ENCODE measurements around the gene CFDP1.

Gene CFDP1

DNA sequence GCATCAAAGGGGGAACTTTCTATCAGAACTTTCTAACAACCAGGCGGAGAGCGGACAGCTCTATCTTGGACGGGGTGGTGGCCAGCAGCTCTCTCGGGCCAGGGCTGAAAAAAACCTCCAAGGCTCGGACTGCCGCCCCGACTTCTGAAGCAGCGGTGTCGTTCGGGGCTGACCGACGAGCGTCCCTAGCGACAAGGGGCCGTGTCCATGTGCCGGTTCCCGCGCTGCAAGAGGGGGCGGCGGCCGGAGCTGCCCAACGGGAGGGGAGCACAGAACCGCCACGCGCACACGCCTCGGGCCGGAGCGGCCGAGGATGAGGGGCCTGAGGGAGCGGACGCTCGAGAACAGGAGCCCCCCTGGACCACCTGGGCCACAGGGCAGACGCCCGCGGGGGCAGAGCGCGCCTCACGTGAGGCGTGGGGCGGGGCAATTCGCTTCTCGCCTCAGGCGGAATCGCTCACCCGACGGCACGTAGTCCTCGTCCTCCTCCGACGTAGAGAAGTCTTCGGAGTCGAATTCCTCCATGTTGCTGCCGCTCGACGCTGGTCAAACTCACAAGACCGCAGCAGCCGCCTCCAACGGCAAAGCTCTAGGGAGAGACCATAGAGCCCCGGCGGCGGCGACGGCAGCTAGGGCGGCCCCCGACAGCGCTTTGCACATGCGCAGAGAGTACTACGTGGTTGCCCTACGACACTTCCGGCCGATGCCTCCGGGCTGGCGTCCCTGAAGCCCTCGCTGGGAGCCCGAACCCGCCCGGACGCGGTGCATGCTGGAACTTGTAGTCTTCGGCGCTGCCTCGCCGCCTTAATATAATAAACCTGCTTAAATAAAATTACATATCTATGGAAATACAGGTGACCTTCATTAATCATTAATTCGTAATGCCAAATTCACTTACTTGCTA is at the start of gene CFDP1:
CFDP1 (minus strand) TSS at position 676 of the 904 bp plus-strand sequence; CDS start at position 525, 151 bp downstream.
- H3K4me1 ChIP-seq (ENCODE audit: control insufficient read depth, insufficient read depth, low read length): peaks cover 3% of the 10 kb centered on the region
- no peaks in the 10 kb centered on the region for H3K27me3 ChIP-seq (ENCODE audit: control insufficient read depth, insufficient read depth, low read length)
- H3K36me3 ChIP-seq (ENCODE audit: control insufficient read depth, insufficient read depth, low read length): no peaks in the 10 kb centered on the region
- no peaks in the 10 kb centered on the region for H3K9me3 ChIP-seq (ENCODE audit: control insufficient read depth, insufficient read depth, low read length)
- H3K9ac ChIP-seq (ENCODE audit: low read depth, low read length): peak within 1 kb of the TSS; percentile 90
- H3K4me3 ChIP-seq (ENCODE audit: low read depth, low read length): peak within 1 kb of the TSS; percentile 82

DNA sequence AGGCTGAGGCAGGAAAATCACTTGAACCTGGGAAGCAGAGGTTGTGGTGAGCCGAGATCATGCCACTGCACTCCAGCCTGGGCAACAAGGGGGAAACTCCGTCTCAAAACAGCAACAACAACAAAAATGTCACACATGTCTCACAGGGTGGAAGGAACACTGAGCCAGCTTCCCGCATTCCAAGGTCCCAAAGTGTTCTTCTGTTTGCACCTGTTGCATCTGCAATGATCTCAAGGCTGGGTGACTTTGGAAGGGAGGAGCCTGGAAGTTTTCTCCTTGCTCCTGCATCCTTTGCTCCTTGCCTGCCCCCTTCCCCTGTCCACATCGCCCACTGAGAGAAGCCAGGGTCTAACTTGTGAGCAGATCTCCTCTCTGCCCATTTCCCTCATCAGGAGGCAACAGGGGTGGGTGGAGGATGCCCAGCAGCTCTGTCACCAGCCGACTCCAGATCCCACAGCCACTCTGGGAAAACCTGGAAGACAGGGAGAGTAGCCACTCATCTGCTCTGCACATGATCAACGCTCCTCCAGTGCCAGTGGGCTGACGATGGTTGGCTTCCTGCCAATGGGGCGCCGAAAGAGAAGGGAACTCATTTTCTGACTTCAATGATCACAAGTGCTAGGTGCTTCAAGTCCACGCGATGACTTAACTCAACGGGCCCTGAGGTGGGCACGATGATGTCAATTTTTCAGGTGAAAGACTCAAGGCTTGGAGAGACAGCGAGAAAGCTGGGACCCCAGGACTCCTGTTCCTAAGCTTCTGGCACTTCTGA is 49.3 kb upstream of the CFDP1 start:
- Histone ChIP-seq H3K9ac (ENCODE audit: low read depth, low read length) (no peak overlapping the region), H3K27me3 (ENCODE audit: control insufficient read depth, insufficient read depth, low read length) (no peaks in the 10 kb centered on the region), H3K4me3 (ENCODE audit: low read depth, low read length) (no peak overlapping the region), H3K9me3 (ENCODE audit: control insufficient read depth, insufficient read depth, low read length) (no peaks in the 10 kb centered on the region), H3K4me1 (ENCODE audit: control insufficient read depth, insufficient read depth, low read length) (no peaks in the 10 kb centered on the region), H3K36me3 (ENCODE audit: control insufficient read depth, insufficient read depth, low read length) (peaks cover 11% of the 10 kb centered on the region)

DNA sequence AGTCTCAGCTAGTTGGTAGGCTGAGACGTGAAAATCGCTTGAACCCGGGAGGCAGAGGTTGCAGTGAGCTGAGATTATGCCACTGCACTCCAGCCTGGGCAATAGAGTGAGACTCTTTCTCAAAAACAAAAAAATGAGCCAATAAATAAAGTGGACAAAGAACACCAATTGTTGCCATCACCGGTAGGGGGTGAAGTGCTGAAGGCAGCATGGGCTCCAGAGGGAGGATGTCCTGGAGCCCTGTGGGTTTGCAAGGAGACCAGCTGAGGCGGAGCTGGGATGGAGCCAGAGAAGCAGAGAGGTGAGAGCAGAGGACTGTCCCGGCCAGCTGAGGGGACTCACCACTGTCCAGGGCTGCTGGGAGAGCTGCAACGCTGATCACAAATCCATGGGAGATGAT is 48.2 kb upstream of the CFDP1 start:
- Histone ChIP-seq H3K9ac (ENCODE audit: low read depth, low read length) (no peak overlapping the region), H3K4me1 (ENCODE audit: control insufficient read depth, insufficient read depth, low read length) (no peaks in the 10 kb centered on the region), H3K36me3 (ENCODE audit: control insufficient read depth, insufficient read depth, low read length) (peaks cover 11% of the 10 kb centered on the region)

DNA sequence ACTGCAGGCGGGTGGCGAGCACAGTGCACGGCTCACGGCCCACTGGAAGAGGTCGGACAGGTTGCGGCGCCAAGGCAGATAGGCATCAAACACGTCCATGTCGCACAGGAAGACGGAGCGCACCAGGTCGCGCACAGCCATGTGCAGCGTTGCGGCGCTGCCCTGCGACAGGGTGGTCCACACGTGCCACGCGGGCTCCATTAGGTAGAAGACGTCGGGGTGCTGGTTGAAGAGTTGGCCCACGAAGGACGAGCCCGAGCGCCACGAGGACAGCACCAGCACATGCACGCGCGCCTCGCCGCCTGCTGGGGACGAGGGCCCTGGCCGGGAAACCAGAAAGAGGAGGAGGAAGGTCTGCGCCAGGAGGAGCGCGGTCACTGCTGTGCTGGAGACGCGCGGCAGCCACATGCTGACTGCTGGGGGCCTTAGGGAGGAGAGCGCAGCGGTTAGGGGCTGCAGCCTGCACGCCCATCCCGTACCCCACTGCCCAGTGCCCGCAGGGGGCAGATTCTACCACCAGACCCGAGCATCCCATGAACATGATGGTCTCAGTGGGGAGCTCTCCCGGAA is 46.2 kb upstream of the CFDP1 start:
- no peaks in the 10 kb centered on the region for H3K4me1 ChIP-seq (ENCODE audit: control insufficient read depth, insufficient read depth, low read length)
- no peak overlapping the region for H3K4me3 ChIP-seq (ENCODE audit: low read depth, low read length)
- no peak overlapping the region for H3K9ac ChIP-seq (ENCODE audit: low read depth, low read length)
- H3K36me3 ChIP-seq (ENCODE audit: control insufficient read depth, insufficient read depth, low read length): peaks cover 11% of the 10 kb centered on the region
- H3K27me3 ChIP-seq (ENCODE audit: control insufficient read depth, insufficient read depth, low read length): no peaks in the 10 kb centered on the region
- H3K9me3 ChIP-seq (ENCODE audit: control insufficient read depth, insufficient read depth, low read length): no peaks in the 10 kb centered on the region

More for the DNA sequence above, 48.2 kb upstream of the CFDP1 start:
- Histone ChIP-seq H3K27me3 (ENCODE audit: control insufficient read depth, insufficient read depth, low read length) (no peaks in the 10 kb centered on the region), H3K4me3 (ENCODE audit: low read depth, low read length) (no peak overlapping the region), H3K9me3 (ENCODE audit: control insufficient read depth, insufficient read depth, low read length) (no peaks in the 10 kb centered on the region)

DNA sequence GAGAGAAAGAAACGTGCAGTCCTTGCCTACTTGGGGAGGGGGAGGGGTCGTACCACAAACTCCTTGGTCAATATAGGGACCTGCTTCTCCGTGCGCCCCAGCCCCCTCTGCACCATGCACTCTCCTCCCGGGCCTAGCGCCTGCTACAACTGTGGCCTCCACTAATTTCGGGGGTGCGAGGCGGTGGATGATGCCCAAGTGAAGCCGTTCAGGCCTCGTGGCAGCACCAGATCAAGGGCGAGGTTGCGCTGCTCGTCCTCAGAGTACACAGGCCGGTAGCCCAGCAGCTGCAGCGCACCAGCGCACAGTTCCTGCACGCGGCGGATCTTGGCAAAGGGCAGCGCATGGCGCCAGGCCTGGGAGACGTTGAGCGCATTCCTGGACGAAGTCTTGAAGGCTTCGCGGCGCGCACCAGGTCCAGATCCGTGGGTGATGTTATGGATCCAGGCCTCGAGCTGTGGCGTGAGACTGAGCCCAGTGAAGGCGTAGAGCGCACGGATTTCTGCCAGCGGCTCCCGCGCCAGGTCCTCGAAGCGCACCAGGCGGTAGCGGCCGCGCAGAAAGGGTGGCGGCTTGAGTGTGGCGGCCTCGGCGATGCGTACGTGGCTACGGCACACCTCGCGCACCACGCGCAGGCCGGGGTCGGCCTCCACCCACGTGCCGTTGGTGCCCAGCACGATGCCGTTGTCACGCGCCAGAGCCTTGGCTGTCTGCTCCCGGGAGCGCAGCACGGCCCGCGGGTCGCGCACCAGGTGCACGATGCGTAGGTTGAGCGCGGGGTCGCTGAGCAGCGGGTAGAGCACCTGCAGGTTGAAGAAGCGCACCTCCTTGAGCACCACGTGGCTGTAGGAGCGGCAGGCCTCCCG is 45.4 kb upstream of the CFDP1 start:
- H3K9me3 ChIP-seq (ENCODE audit: control insufficient read depth, insufficient read depth, low read length): no peaks in the 10 kb centered on the region
- no peaks in the 10 kb centered on the region for H3K27me3 ChIP-seq (ENCODE audit: control insufficient read depth, insufficient read depth, low read length)
- peaks cover 11% of the 10 kb centered on the region for H3K36me3 ChIP-seq (ENCODE audit: control insufficient read depth, insufficient read depth, low read length)
- no peak overlapping the region for H3K9ac ChIP-seq (ENCODE audit: low read depth, low read length)
- no peak overlapping the region for H3K4me3 ChIP-seq (ENCODE audit: low read depth, low read length)
- no peaks in the 10 kb centered on the region for H3K4me1 ChIP-seq (ENCODE audit: control insufficient read depth, insufficient read depth, low read length)

DNA sequence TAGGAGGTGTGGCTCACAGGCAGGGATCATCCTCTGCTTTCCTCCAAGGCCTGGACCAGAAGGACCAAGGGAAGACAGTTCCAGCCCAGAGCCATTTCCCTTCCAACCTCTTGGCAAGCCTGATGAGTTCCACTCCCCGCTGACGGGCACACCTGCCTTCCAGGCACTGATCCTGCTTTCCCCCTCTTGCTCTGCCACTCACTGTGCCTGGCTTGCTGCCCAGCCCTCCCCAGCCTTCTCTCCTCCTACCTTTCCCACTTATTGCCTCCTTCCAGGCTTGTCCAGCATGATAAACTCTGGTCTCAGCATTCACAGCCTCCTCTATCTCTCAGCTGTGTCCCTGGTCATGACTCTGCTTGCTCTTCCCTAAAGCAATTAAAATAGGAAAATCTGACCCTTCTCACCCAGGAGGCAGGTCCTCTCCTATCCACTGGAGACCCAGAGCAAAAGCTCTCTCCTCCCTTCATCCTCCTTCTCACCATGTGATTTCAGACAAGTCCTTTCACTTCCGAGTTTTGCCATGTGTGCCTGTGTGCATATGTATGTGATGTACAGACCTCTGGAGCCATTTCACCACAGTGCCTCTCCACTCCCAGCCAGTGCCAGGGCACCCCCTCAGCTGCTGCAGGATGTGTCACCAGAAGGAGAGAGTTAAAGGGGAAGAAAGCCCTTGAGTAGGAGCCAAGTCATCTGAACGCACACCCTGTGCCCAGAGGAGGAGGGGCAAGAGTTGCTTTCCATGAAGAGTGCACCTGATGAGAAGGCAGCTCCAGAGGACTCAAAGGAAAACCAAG is 44.6 kb upstream of the CFDP1 start:
- no peaks in the 10 kb centered on the region for H3K9me3 ChIP-seq (ENCODE audit: control insufficient read depth, insufficient read depth, low read length)
- H3K4me1 ChIP-seq (ENCODE audit: control insufficient read depth, insufficient read depth, low read length): no peaks in the 10 kb centered on the region
- H3K9ac ChIP-seq (ENCODE audit: low read depth, low read length): no peak overlapping the region
- no peak overlapping the region for H3K4me3 ChIP-seq (ENCODE audit: low read depth, low read length)
- H3K27me3 ChIP-seq (ENCODE audit: control insufficient read depth, insufficient read depth, low read length): no peaks in the 10 kb centered on the region
- peaks cover 11% of the 10 kb centered on the region for H3K36me3 ChIP-seq (ENCODE audit: control insufficient read depth, insufficient read depth, low read length)

DNA sequence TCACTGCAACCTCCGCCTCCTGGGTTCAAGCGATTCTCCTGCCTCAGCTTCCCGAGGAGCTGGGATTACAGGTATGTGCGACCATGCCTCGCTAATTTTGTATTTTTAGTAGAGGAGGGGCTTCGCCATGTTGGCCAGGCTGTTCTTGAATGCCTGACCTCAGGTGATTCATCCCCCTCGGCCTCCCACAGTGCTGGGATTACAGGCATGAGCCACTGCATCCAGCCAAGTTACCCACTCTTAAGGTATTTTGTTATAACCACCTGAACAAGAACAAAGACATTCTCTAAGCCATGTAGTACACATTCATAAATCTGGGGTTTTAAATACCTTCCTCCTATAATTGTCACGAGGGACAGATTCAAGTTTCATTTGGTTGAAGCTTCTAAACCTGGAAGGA is 43.5 kb upstream of the CFDP1 start:
- Histone ChIP-seq H3K9me3 (ENCODE audit: control insufficient read depth, insufficient read depth, low read length) (no peaks in the 10 kb centered on the region), H3K27me3 (ENCODE audit: control insufficient read depth, insufficient read depth, low read length) (no peaks in the 10 kb centered on the region), H3K4me3 (ENCODE audit: low read depth, low read length) (no peak overlapping the region), H3K36me3 (ENCODE audit: control insufficient read depth, insufficient read depth, low read length) (peaks cover 8% of the 10 kb centered on the region), H3K4me1 (ENCODE audit: control insufficient read depth, insufficient read depth, low read length) (peaks cover 8% of the 10 kb centered on the region), H3K9ac (ENCODE audit: low read depth, low read length) (no peak overlapping the region)

DNA sequence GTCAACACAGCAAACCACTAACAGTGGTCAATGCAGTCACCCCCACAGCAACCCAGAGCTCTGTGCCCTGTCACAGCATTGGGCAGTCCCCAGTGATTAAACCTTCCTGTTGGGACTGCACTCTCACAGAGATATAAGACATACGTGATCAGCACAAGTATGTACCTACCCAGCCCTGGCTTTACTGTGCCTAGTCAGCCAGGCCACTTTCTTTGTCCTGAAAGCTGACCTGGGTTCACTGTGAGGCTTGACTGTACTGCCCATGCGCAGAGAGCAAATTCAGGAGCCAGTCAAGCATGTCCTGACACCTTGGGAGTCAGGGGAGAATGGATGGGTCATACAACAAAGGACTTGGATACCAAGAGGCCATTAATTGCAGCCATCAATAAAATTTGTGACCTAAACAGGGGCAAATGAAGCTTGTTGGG is 42.1 kb upstream of the CFDP1 start:
- Histone ChIP-seq H3K4me3 (ENCODE audit: low read depth, low read length) (no peak overlapping the region), H3K9me3 (ENCODE audit: control insufficient read depth, insufficient read depth, low read length) (no peaks in the 10 kb centered on the region), H3K36me3 (ENCODE audit: control insufficient read depth, insufficient read depth, low read length) (peaks cover 6% of the 10 kb centered on the region), H3K9ac (ENCODE audit: low read depth, low read length) (no peak overlapping the region), H3K27me3 (ENCODE audit: control insufficient read depth, insufficient read depth, low read length) (no peaks in the 10 kb centered on the region), H3K4me1 (ENCODE audit: control insufficient read depth, insufficient read depth, low read length) (peaks cover 12% of the 10 kb centered on the region)

DNA sequence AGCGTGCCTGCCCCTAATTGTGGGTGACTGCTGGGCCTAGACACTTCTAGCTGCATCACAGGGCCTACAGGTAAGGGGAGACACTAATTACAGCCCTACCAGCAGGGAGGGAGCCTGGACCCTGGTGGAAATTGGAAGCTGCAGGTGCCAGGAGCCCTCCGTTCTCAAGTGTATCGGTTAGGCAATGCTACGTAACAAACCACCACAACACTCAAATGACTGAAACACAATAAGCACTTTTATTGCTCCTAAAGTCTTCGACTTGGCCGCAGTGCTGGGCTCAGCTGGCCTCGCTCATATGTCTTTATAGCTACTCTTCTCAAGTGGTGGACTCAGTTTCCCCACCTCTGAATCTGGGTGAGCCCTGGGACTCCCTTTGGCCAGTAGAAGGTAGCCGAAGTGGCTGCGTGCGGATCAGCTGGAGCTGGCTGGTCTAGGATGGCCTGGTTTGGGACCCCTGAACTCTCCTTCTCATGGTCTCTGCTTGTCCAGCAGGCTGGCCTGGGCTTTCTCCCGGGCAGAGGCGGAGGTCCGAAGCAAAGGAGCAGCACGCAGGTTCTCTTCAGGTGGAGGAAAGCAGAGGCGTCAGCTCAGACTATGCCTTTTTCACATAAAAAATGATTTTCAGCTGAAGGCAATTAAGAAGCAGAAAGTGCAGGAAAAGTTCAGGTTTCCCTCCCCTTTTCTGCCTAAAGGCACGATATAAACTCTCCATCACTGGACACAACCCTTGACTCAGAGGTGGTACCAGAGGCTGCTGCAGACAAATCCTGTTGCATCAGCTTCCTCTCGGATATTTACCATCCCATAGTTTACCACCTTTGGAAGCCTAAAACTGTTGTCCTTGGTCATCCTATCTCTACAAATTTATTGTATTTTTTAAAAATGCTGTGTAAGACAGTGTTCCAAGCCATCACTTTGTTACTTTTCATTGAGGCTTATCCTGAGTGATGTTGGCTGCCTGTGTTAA is 39.9 kb upstream of the CFDP1 start:
- Histone ChIP-seq H3K4me1 (ENCODE audit: control insufficient read depth, insufficient read depth, low read length) (peaks cover 12% of the 10 kb centered on the region), H3K27me3 (ENCODE audit: control insufficient read depth, insufficient read depth, low read length) (no peaks in the 10 kb centered on the region), H3K36me3 (ENCODE audit: control insufficient read depth, insufficient read depth, low read length) (no peaks in the 10 kb centered on the region), H3K4me3 (ENCODE audit: low read depth, low read length) (no peak overlapping the region), H3K9me3 (ENCODE audit: control insufficient read depth, insufficient read depth, low read length) (no peaks in the 10 kb centered on the region), H3K9ac (ENCODE audit: low read depth, low read length) (no peak overlapping the region)

Data from iPS-15b (cell line).